SU-DHL-6 (cell line): ENCODE measurements around the gene SLC39A1.

Experiments used
- CTCF ChIP-seq: fragments of 200-600 bp; sonication (generic); IDR thresholded peaks from one replicate; pipeline ENCODE4 v1.5.1; 2017; ENCODE audit warnings: antibody characterized with exemption, mild to moderate bottlenecking, low read length, moderate library complexity; ENCODE audit not compliant: insufficient read depth, poor library complexity, severe bottlenecking
- EZH2phosphoT487 ChIP-seq: fragments of 200-600 bp; sonication (generic), shearing (Covaris generic); conservative IDR thresholded peaks from 2 replicates; pipeline ENCODE4 v1.6.1; 2018; ENCODE audit warnings: mild to moderate bottlenecking, antibody characterized with exemption, low read length, moderate library complexity, mixed read lengths

- no peak for TF ChIP-seq CTCF
- TF ChIP-seq EZH2phosphoT487: no peak
Observed at GRCh38 chr1:153944827-153945117, 18.6 kb downstream of the SLC39A1 start.
